ENCODE data around the gene G6PC3. TPM values are rescaled to one million over a fixed set of nuclear protein-coding genes. Genes with fewer than 3 reads are reported as not detected.

G6PC3 gene
- total and polyA plus RNA-seq, 2 donors from 2014 or later = 70.0 to 150 TPM

DNA sequence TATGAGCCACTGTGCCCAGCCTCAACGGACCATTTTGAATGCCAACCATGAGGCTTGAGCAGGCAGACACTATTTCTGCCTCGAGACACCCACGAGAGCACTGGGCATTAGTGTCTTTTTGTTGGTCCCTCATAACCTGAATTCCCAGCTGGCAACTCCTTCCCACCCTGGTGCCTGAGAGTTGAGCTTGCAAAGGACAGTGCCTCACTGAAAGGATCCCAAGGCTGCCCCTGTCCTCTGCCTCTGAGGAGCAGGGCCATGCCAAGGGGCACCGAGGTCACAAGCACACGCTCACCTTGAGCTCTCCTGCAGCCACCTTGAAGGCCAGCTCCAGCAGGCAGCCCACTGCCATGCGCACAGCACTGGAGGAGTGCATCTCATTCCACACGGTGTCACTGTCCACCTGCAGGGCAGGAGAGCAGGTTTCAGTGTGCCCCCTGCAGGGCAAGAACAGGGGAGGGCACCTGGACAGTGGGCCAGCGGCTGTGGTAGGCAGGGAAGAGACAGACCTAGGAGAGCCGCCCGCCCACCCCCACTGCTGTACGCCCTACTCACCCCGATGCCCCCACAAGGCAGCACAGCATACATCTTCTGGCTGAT lies 12.8 kb downstream of the G6PC3 start:
- FAIRE-seq (no peak), DNase-seq (no peak)
- no peaks in the 10 kb centered on the region for H3K27me3 ChIP-seq (ENCODE audit: control insufficient read depth, insufficient read depth, low read length)
- peaks cover 3 to 61% (median 22%) of the 10 kb centered on the region in 3 donors for H3K36me3 ChIP-seq (ENCODE audit: control insufficient read depth in 2 of 3, insufficient read depth in 3 of 3, low read length in 3 of 3)
- TF ChIP-seq, protein P1, sequence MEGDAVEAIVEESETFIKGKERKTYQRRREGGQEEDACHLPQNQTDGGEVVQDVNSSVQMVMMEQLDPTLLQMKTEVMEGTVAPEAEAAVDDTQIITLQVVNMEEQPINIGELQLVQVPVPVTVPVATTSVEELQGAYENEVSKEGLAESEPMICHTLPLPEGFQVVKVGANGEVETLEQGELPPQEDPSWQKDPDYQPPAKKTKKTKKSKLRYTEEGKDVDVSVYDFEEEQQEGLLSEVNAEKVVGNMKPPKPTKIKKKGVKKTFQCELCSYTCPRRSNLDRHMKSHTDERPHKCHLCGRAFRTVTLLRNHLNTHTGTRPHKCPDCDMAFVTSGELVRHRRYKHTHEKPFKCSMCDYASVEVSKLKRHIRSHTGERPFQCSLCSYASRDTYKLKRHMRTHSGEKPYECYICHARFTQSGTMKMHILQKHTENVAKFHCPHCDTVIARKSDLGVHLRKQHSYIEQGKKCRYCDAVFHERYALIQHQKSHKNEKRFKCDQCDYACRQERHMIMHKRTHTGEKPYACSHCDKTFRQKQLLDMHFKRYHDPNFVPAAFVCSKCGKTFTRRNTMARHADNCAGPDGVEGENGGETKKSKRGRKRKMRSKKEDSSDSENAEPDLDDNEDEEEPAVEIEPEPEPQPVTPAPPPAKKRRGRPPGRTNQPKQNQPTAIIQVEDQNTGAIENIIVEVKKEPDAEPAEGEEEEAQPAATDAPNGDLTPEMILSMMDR (IDR thresholded peaks at IDR 0.05; ENCODE audit: borderline replicate concordance, extremely low read depth, insufficient read depth) = peak; percentile 54
- intact Hi-C loops (cut with DNase I) = no loop called here
- H3K9me3 ChIP-seq (ENCODE audit: control insufficient read depth in 2 of 3, insufficient read depth in 1 of 3, low read length in 3 of 3) = no peaks in the 10 kb centered on the region
- no peak overlapping the region for H3K4me3 ChIP-seq (ENCODE audit: low read length in 3 of 3)
- H3K27ac ChIP-seq (ENCODE audit: low read depth in 2 of 2, low read length in 2 of 2) = no peak overlapping the region
- H3K4me1 ChIP-seq (ENCODE audit: control insufficient read depth in 2 of 3, insufficient read depth in 2 of 3, low read depth in 1 of 3, low read length in 3 of 3) = no peaks in the 10 kb centered on the region
- no peak overlapping the region for H3K9ac ChIP-seq (ENCODE audit: low read length in 3 of 3)

DNA sequence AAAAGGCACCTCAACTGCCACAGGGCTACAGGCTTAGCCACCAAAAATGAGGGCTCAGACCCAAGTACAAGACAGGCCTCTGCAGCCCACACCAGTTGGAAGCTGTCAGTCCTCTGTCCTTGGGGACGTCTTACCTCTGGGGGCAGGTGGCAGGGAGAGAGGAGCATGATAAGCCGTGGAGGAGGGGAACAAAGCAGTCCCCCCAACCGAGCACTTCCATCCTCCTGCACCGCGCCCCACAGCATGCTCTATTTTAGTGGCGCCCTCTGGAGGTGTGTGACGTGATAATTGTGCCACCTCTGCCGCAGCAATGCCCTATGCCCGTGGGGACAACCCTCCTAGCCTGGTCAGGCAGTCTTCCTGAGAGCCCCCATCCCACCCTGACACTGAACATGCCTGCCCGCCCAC lies 13.6 kb downstream of the G6PC3 start:
- Histone ChIP-seq H3K9me3 (ENCODE audit: control insufficient read depth in 2 of 3, insufficient read depth in 1 of 3, low read length in 3 of 3) (no peaks in the 10 kb centered on the region), H3K27ac (ENCODE audit: low read depth in 2 of 2, low read length in 2 of 2) (no peak overlapping the region), H3K4me3 (ENCODE audit: low read length in 3 of 3) (no peak overlapping the region), H3K27me3 (ENCODE audit: control insufficient read depth, insufficient read depth, low read length) (no peaks in the 10 kb centered on the region), H3K36me3 (ENCODE audit: control insufficient read depth in 2 of 3, insufficient read depth in 3 of 3, low read length in 3 of 3) (peaks cover 3 to 61% (median 25%) of the 10 kb centered on the region in 3 donors), H3K9ac (ENCODE audit: low read length in 3 of 3) (no peak overlapping the region), H3K4me1 (ENCODE audit: control insufficient read depth in 2 of 3, insufficient read depth in 2 of 3, low read depth in 1 of 3, low read length in 3 of 3) (no peaks in the 10 kb centered on the region)
- FAIRE-seq = no peak
- TF ChIP-seq, protein P1 (IDR thresholded peaks at IDR 0.05; ENCODE audit: borderline replicate concordance, extremely low read depth, insufficient read depth) = no peak
- intact Hi-C loops (cut with DNase I) = no loop called here
- no peak for DNase-seq

DNA sequence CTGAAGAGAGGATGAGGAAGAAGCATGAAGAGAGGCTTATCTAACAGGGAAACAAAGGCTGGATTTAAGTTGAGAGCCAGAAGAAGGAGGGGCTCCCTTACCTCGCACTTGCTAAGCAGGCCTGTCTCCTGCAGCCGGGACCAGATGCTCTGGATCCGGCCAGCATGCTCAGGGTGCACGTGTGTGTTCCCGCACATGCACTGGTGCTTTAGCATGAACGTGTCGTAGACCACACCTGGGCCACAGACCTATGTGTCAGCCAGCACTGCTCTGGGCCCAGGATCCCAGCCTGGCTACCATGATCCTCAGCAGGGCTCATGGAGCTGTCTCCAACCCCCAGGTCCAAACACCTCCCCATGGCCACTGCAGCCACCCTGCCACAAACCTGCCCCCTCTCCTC lies 14.4 kb downstream of the G6PC3 start:
- H3K36me3 ChIP-seq (ENCODE audit: control insufficient read depth in 2 of 3, insufficient read depth in 3 of 3, low read length in 3 of 3) = peaks cover 3 to 60% (median 25%) of the 10 kb centered on the region in 3 donors
- no peaks in the 10 kb centered on the region for H3K4me1 ChIP-seq (ENCODE audit: control insufficient read depth in 2 of 3, insufficient read depth in 2 of 3, low read depth in 1 of 3, low read length in 3 of 3)
- FAIRE-seq = no peak
- H3K4me3 ChIP-seq (ENCODE audit: low read length in 3 of 3) = no peak overlapping the region
- H3K27me3 ChIP-seq (ENCODE audit: control insufficient read depth, insufficient read depth, low read length) = no peaks in the 10 kb centered on the region
- no peak for DNase-seq
- intact Hi-C loops (cut with DNase I) = no loop called here
- TF ChIP-seq, protein P1 (IDR thresholded peaks at IDR 0.05; ENCODE audit: borderline replicate concordance, extremely low read depth, insufficient read depth) = no peak
- H3K9me3 ChIP-seq (ENCODE audit: control insufficient read depth in 2 of 3, insufficient read depth in 1 of 3, low read length in 3 of 3) = no peaks in the 10 kb centered on the region
- no peak overlapping the region for H3K9ac ChIP-seq (ENCODE audit: low read length in 3 of 3)
- H3K27ac ChIP-seq (ENCODE audit: low read depth in 2 of 2, low read length in 2 of 2) = no peak overlapping the region

DNA sequence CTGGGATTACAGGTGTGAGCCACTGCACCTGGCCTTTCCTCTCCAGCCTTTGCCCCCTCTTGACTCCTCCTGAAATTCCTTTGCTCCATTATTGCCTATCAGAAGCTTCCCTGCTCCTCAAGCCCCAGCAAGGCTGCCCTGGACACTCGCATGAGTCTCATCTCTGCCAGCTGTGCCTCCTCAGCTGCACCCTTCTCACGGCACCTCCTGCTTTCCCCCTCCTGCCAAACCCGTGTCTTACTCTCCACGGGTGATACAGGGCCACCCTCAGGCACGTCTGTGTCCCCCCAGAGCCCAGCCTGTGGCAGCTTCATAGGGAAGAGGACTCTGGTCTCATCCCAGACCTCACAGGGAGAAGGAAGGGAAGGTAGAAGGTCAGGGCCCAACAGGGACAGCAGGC lies 15.4 kb downstream of the G6PC3 start:
- H3K27me3 ChIP-seq (ENCODE audit: control insufficient read depth, insufficient read depth, low read length) = no peaks in the 10 kb centered on the region
- TF ChIP-seq, protein P1 (IDR thresholded peaks at IDR 0.05; ENCODE audit: borderline replicate concordance, extremely low read depth, insufficient read depth) = no peak
- H3K27ac ChIP-seq (ENCODE audit: low read depth in 2 of 2, low read length in 2 of 2) = no peak overlapping the region
- H3K36me3 ChIP-seq (ENCODE audit: control insufficient read depth in 2 of 3, insufficient read depth in 3 of 3, low read length in 3 of 3) = peaks cover 4 to 52% (median 22%) of the 10 kb centered on the region in 3 donors
- H3K9me3 ChIP-seq (ENCODE audit: control insufficient read depth in 2 of 3, insufficient read depth in 1 of 3, low read length in 3 of 3) = no peaks in the 10 kb centered on the region
- DNase-seq (no peak), FAIRE-seq (no peak)
- no peak overlapping the region for H3K9ac ChIP-seq (ENCODE audit: low read length in 3 of 3)
- H3K4me1 ChIP-seq (ENCODE audit: control insufficient read depth in 2 of 3, insufficient read depth in 2 of 3, low read depth in 1 of 3, low read length in 3 of 3) = no peaks in the 10 kb centered on the region
- intact Hi-C loops (cut with DNase I) = no loop called here
- H3K4me3 ChIP-seq (ENCODE audit: low read length in 3 of 3) = no peak overlapping the region
